ENCODE data around the gene HDLBP. TPM values are rescaled to one million over a fixed set of nuclear protein-coding genes. Genes with fewer than 3 reads are reported as not detected.
A peak's percentile ranks its signal among the peaks of the same experiment; 100 is the strongest.

Gene HDLBP
- polyA plus RNA-seq, 4 donors, result 136 to 394 (median 171) TPM

GRCh38 chr2:241314226-241315092, 1.0 kb downstream of the HDLBP start:
- H3K9me3 ChIP-seq (ENCODE audit: control insufficient read depth in 2 of 2, insufficient read depth in 1 of 2, low read depth in 1 of 2, low read length in 1 of 2), result no peaks in the 10 kb centered on the region
- no peak for FAIRE-seq

GRCh38 chr2:241313543-241314095, 1.9 kb downstream of the HDLBP start:
- DNase-seq (peak; percentile 31 to 72), FAIRE-seq (no peak)
- peak overlapping the region in 2 of 3 donors; percentile 66 to 81 for H3K4me3 ChIP-seq (ENCODE audit: low read depth in 1 of 3, low read length in 3 of 3)
- H3K27me3 ChIP-seq (ENCODE audit: control insufficient read depth in 3 of 3, insufficient read depth in 3 of 3, low read length in 3 of 3), result no peaks in the 10 kb centered on the region
- H3K4me1 ChIP-seq (ENCODE audit: control insufficient read depth in 3 of 3, insufficient read depth in 2 of 3, low read depth in 1 of 3, low read length in 2 of 3), result peaks cover 7 to 28% (median 20%) of the 10 kb centered on the region in 3 donors
- peaks cover 0 to 3% (median 0%) of the 10 kb centered on the region in 3 donors for H3K36me3 ChIP-seq (ENCODE audit: control insufficient read depth in 3 of 3, insufficient read depth in 2 of 3, low read depth in 1 of 3, low read length in 3 of 3)
- WGBS, 3 donors, result 51 to 76% (median 53%) methylated on average over 8 of the region's 8 CpGs
- no peaks in the 10 kb centered on the region for H3K9me3 ChIP-seq (ENCODE audit: control insufficient read depth in 2 of 2, insufficient read depth in 1 of 2, low read depth in 1 of 2, low read length in 1 of 2)
- peak overlapping the region in 2 of 3 donors; percentile 16 to 91 for H3K27ac ChIP-seq (ENCODE audit: low read depth in 1 of 3, low read length in 2 of 3)

More at GRCh38 chr2:241314226-241315092, 1.0 kb downstream of the HDLBP start:
- WGBS, 3 donors, result 2 to 3% (median 2%) methylated on average over 27 to 38 of the region's 38 CpGs
- H3K27ac ChIP-seq (ENCODE audit: low read depth in 1 of 3, low read length in 2 of 3), result peak overlapping the region; percentile 91 to 99 (median 95)
- H3K27me3 ChIP-seq (ENCODE audit: control insufficient read depth in 3 of 3, insufficient read depth in 3 of 3, low read length in 3 of 3), result no peaks in the 10 kb centered on the region
- no peak for DNase-seq
- no peaks in the 10 kb centered on the region for H3K36me3 ChIP-seq (ENCODE audit: control insufficient read depth in 3 of 3, insufficient read depth in 2 of 3, low read depth in 1 of 3, low read length in 3 of 3)
- peaks cover 7 to 27% (median 18%) of the 10 kb centered on the region in 3 donors for H3K4me1 ChIP-seq (ENCODE audit: control insufficient read depth in 3 of 3, insufficient read depth in 2 of 3, low read depth in 1 of 3, low read length in 2 of 3)
- peak overlapping the region; percentile 66 to 81 (median 73) for H3K4me3 ChIP-seq (ENCODE audit: low read depth in 1 of 3, low read length in 3 of 3)

- H3K36me3 ChIP-seq (ENCODE audit: control insufficient read depth in 3 of 3, insufficient read depth in 2 of 3, low read depth in 1 of 3, low read length in 3 of 3), result peaks cover 0 to 3% (median 0%) of the 10 kb centered on the region in 3 donors
- peaks cover 4 to 15% (median 15%) of the 10 kb centered on the region in 3 donors for H3K4me1 ChIP-seq (ENCODE audit: control insufficient read depth in 3 of 3, insufficient read depth in 2 of 3, low read depth in 1 of 3, low read length in 2 of 3)
- WGBS, 3 donors, result 62 to 84% (median 67%) methylated on average over 4 of the region's 4 CpGs
- no peaks in the 10 kb centered on the region for H3K27me3 ChIP-seq (ENCODE audit: control insufficient read depth in 3 of 3, insufficient read depth in 3 of 3, low read length in 3 of 3)
- no peaks in the 10 kb centered on the region for H3K9me3 ChIP-seq (ENCODE audit: control insufficient read depth in 2 of 2, insufficient read depth in 1 of 2, low read depth in 1 of 2, low read length in 1 of 2)
- DNase-seq (no peak), FAIRE-seq (no peak)
- H3K27ac ChIP-seq (ENCODE audit: low read depth in 1 of 3, low read length in 2 of 3), result no peak overlapping the region
- H3K4me3 ChIP-seq (ENCODE audit: low read depth in 1 of 3, low read length in 3 of 3), result no peak overlapping the region
Measured at GRCh38 chr2:241312082-241312481, 3.4 kb downstream of the HDLBP start.

- no peaks in the 10 kb centered on the region for H3K27me3 ChIP-seq (ENCODE audit: control insufficient read depth in 3 of 3, insufficient read depth in 3 of 3, low read length in 3 of 3)
- H3K27ac ChIP-seq (ENCODE audit: low read depth in 1 of 3, low read length in 2 of 3), result no peak overlapping the region
- WGBS, 3 donors, result 87 to 92% (median 88%) methylated on average over 13 of the region's 13 CpGs
- no peaks in the 10 kb centered on the region for H3K9me3 ChIP-seq (ENCODE audit: control insufficient read depth in 2 of 2, insufficient read depth in 1 of 2, low read depth in 1 of 2, low read length in 1 of 2)
- peaks cover 4 to 15% (median 12%) of the 10 kb centered on the region in 3 donors for H3K4me1 ChIP-seq (ENCODE audit: control insufficient read depth in 3 of 3, insufficient read depth in 2 of 3, low read depth in 1 of 3, low read length in 2 of 3)
- H3K36me3 ChIP-seq (ENCODE audit: control insufficient read depth in 3 of 3, insufficient read depth in 2 of 3, low read depth in 1 of 3, low read length in 3 of 3), result peaks cover 0 to 7% (median 0%) of the 10 kb centered on the region in 3 donors
- H3K4me3 ChIP-seq (ENCODE audit: low read depth in 1 of 3, low read length in 3 of 3), result no peak overlapping the region
- FAIRE-seq (no peak), DNase-seq (no peak)
Measured at GRCh38 chr2:241310917-241311566, 4.4 kb downstream of the HDLBP start.

GRCh38 chr2:241309684-241310117, 5.8 kb downstream of the HDLBP start:
- Histone ChIP-seq H3K4me3 (ENCODE audit: low read depth in 1 of 3, low read length in 3 of 3) (no peak overlapping the region), H3K27ac (ENCODE audit: low read depth in 1 of 3, low read length in 2 of 3) (peak overlapping the region in 1 of 3 donors; percentile 59), H3K9me3 (ENCODE audit: control insufficient read depth in 2 of 2, insufficient read depth in 1 of 2, low read depth in 1 of 2, low read length in 1 of 2) (no peaks in the 10 kb centered on the region), H3K4me1 (ENCODE audit: control insufficient read depth in 3 of 3, insufficient read depth in 2 of 3, low read depth in 1 of 3, low read length in 2 of 3) (peaks cover 4 to 15% (median 12%) of the 10 kb centered on the region in 3 donors), H3K36me3 (ENCODE audit: control insufficient read depth in 3 of 3, insufficient read depth in 2 of 3, low read depth in 1 of 3, low read length in 3 of 3) (peaks cover 0 to 12% (median 0%) of the 10 kb centered on the region in 3 donors), H3K27me3 (ENCODE audit: control insufficient read depth in 3 of 3, insufficient read depth in 3 of 3, low read length in 3 of 3) (no peaks in the 10 kb centered on the region)
- no peak for FAIRE-seq
- DNase-seq, result peak in 1 of 2 donors; percentile 57
- WGBS, 3 donors, result 42 to 58% (median 55%) methylated on average over 2 of the region's 2 CpGs

GRCh38 chr2:241308832-241309500, 6.5 kb downstream of the HDLBP start:
- Histone ChIP-seq H3K27ac (ENCODE audit: low read depth in 1 of 3, low read length in 2 of 3) (peak overlapping the region in 2 of 3 donors; percentile 35 to 59), H3K36me3 (ENCODE audit: control insufficient read depth in 3 of 3, insufficient read depth in 2 of 3, low read depth in 1 of 3, low read length in 3 of 3) (peaks cover 0 to 12% (median 0%) of the 10 kb centered on the region in 3 donors), H3K9me3 (ENCODE audit: control insufficient read depth in 2 of 2, insufficient read depth in 1 of 2, low read depth in 1 of 2, low read length in 1 of 2) (no peaks in the 10 kb centered on the region), H3K27me3 (ENCODE audit: control insufficient read depth in 3 of 3, insufficient read depth in 3 of 3, low read length in 3 of 3) (no peaks in the 10 kb centered on the region), H3K4me3 (ENCODE audit: low read depth in 1 of 3, low read length in 3 of 3) (no peak overlapping the region), H3K4me1 (ENCODE audit: control insufficient read depth in 3 of 3, insufficient read depth in 2 of 3, low read depth in 1 of 3, low read length in 2 of 3) (peaks cover 4 to 14% (median 11%) of the 10 kb centered on the region in 3 donors)
- WGBS, 3 donors, result 67 to 77% (median 70%) methylated on average over 18 of the region's 18 CpGs
- no peak for FAIRE-seq
- peak in 1 of 2 donors; percentile 31 for DNase-seq

- peaks cover 0 to 12% (median 0%) of the 10 kb centered on the region in 3 donors for H3K36me3 ChIP-seq (ENCODE audit: control insufficient read depth in 3 of 3, insufficient read depth in 2 of 3, low read depth in 1 of 3, low read length in 3 of 3)
- peaks cover 5 to 10% (median 8%) of the 10 kb centered on the region in 3 donors for H3K4me1 ChIP-seq (ENCODE audit: control insufficient read depth in 3 of 3, insufficient read depth in 2 of 3, low read depth in 1 of 3, low read length in 2 of 3)
- H3K27ac ChIP-seq (ENCODE audit: low read depth in 1 of 3, low read length in 2 of 3), result no peak overlapping the region
- 85 to 92% (median 85%) methylated on average over 5 of the region's 5 CpGs for WGBS, 3 donors
- H3K27me3 ChIP-seq (ENCODE audit: control insufficient read depth in 3 of 3, insufficient read depth in 3 of 3, low read length in 3 of 3), result no peaks in the 10 kb centered on the region
- no peak for FAIRE-seq
- no peak overlapping the region for H3K4me3 ChIP-seq (ENCODE audit: low read depth in 1 of 3, low read length in 3 of 3)
- no peak for DNase-seq
- H3K9me3 ChIP-seq (ENCODE audit: control insufficient read depth in 2 of 2, insufficient read depth in 1 of 2, low read depth in 1 of 2, low read length in 1 of 2), result no peaks in the 10 kb centered on the region
Measured at GRCh38 chr2:241308267-241308666, 7.2 kb downstream of the HDLBP start.

All from small intestine (tissue), 7 donors.